NB4 (cell line): ENCODE measurements around the gene SLCO3A1.

Source experiments
- MYC ChIP-seq: IDR thresholded peaks from 2 replicates; pipeline ENCODE4 v1.6.1; 2011; ENCODE audit warnings: low read depth, low read length
- POLR2A ChIP-seq: IDR thresholded peaks from 2 replicates; pipeline ENCODE4 v1.6.1; 2011; ENCODE audit warnings: mild to moderate bottlenecking; ENCODE audit not compliant: insufficient read length; ENCODE audit errors: extremely low read depth
- TF ChIP-seq, protein P1 (sequence below): IDR thresholded peaks from one replicate; pipeline ENCODE4 v1.5.1; 2012; ENCODE audit warnings: low read depth, low read length

DNA sequence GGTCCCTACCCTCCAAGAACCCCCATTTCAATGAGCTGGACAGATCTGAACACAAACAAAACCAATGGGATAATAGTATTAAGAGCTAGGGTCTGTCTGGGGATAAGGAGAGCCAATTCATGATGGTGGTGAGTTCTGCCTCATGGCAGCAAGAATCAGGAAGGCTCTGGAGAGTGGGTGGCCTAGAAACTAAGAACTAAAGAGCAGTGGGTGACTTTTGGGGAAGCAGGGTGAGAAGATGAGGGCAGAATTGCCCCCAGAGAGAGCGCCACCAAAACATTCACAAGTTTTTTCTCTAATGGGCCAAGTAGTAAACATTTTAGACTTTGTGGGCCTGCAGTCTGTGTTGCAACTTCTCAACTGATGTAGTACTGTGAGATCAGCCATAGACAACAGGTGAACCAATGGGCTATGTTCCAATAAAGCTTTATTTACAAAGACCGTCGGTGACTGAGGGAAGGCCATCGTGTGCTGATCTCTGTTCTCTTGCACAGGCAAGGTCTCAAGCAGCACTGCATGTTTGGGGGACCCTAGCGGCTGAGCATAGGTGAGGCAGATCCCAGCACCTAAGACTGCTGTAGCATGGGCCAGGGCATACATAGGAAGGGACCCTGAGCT is 314.7 kb downstream of the SLCO3A1 start:
- TF ChIP-seq, protein P1, sequence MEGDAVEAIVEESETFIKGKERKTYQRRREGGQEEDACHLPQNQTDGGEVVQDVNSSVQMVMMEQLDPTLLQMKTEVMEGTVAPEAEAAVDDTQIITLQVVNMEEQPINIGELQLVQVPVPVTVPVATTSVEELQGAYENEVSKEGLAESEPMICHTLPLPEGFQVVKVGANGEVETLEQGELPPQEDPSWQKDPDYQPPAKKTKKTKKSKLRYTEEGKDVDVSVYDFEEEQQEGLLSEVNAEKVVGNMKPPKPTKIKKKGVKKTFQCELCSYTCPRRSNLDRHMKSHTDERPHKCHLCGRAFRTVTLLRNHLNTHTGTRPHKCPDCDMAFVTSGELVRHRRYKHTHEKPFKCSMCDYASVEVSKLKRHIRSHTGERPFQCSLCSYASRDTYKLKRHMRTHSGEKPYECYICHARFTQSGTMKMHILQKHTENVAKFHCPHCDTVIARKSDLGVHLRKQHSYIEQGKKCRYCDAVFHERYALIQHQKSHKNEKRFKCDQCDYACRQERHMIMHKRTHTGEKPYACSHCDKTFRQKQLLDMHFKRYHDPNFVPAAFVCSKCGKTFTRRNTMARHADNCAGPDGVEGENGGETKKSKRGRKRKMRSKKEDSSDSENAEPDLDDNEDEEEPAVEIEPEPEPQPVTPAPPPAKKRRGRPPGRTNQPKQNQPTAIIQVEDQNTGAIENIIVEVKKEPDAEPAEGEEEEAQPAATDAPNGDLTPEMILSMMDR: no peak
- TF ChIP-seq POLR2A (no peak), MYC (no peak)
